Mesothelial cell of epicardium (in vitro differentiated cells): ENCODE data around the gene OBSL1. TPM values are rescaled to one million over a fixed set of nuclear protein-coding genes. Genes with fewer than 3 reads are reported as not detected.
A peak's percentile ranks its signal among the peaks of the same experiment; 100 is the strongest.

Source experiments
- DNase-seq, 2 experiments: peaks; one replicate each; pipeline ENCODE4 v3.0.0; 2021; ENCODE audit warnings: low spot score in 2 of 2; ENCODE audit not compliant: unreplicated experiment in 2 of 2
- H3K27ac Mint-ChIP-seq: 2 replicates; pipeline ENCODE4 v1.8.0; 2021; ENCODE audit warnings: mixed read lengths
- H3K27me3 Mint-ChIP-seq: 2 replicates; pipeline ENCODE4 v1.8.0; 2021; ENCODE audit warnings: low read depth, mixed read lengths
- H3K36me3 Mint-ChIP-seq: 2 replicates; pipeline ENCODE4 v1.8.0; 2021; ENCODE audit warnings: mixed read lengths
- H3K4me1 Mint-ChIP-seq: 2 replicates; pipeline ENCODE4 v1.8.0; 2021; ENCODE audit warnings: mixed read lengths
- H3K4me3 Mint-ChIP-seq: 2 replicates; pipeline ENCODE4 v1.8.0; 2021; ENCODE audit warnings: mild to moderate bottlenecking, moderate library complexity, mixed read lengths
- H3K9me3 Mint-ChIP-seq: 2 replicates; pipeline ENCODE4 v1.8.0; 2021; ENCODE audit warnings: mixed read lengths
- total RNA-seq: library from RNA; stranded (reverse); gene quantifications from 3 replicates; pipeline ENCODE4 v1.2.1, GENCODE V29; 2021
- TF ChIP-seq, protein P1 (sequence below): fragments of 200-600 bp; sonication (generic); IDR thresholded peaks from one replicate; pipeline ENCODE4 v1.5.0; 2021; ENCODE audit warnings: antibody characterized with exemption; ENCODE audit not compliant: unreplicated experiment

Gene OBSL1
- total RNA-seq, 1 donor from 2014 or later, result 319 TPM

DNA sequence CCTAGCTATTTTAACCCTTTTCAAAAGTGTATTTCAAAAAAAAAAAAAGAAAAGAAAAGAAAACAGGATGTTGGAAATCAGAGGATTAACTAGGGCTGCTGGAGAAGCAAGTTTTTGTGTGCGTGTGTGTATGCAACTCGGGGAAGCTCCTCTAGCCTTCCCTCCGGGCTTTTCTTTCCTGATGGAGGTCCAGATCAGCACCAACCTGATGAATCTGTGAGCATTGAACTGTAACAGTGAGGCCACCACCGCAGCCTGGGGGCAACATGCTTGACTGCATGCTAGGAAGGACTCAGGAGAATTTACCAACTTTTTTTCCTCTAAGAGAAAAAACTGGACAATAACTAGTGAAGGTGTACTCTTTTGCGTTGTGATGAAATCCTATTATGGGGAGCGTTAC lies 2.3 kb downstream of the OBSL1 start:
- peak overlapping the region; percentile 85 for H3K27ac Mint-ChIP-seq
- H3K4me1 Mint-ChIP-seq, result peaks cover 26% of the 10 kb centered on the region
- TF ChIP-seq, protein P1, sequence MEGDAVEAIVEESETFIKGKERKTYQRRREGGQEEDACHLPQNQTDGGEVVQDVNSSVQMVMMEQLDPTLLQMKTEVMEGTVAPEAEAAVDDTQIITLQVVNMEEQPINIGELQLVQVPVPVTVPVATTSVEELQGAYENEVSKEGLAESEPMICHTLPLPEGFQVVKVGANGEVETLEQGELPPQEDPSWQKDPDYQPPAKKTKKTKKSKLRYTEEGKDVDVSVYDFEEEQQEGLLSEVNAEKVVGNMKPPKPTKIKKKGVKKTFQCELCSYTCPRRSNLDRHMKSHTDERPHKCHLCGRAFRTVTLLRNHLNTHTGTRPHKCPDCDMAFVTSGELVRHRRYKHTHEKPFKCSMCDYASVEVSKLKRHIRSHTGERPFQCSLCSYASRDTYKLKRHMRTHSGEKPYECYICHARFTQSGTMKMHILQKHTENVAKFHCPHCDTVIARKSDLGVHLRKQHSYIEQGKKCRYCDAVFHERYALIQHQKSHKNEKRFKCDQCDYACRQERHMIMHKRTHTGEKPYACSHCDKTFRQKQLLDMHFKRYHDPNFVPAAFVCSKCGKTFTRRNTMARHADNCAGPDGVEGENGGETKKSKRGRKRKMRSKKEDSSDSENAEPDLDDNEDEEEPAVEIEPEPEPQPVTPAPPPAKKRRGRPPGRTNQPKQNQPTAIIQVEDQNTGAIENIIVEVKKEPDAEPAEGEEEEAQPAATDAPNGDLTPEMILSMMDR, result no peak

DNA sequence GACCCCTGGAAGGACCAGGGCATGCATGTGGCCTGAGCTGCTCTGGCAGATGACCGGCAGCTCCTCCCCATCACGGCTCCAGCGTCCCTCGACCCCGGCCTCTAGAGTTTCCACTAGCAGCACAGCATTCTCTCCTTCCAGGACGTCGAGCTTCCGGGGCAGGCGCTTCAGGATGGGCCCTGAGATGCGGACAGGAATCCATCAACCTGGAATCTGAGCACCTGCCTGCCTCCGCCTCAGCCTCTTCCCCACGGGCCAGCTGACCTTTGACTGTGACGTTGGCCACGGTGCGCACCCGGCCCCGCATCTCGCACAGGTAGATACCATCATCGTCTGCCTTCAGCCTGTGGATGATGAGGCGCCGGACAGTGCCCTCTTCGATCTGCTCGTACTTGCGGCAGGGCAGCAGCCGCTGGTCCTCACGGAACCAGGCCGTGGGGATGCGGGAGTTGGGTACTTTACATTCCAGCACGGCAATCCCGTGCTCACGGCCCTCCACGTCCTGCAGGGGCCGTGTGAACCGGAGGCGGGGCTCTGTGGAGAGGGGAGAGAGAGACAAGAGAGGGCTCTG lies 3.5 kb downstream of the OBSL1 start:
- Mint-ChIP-seq H3K9me3 (no peaks in the 10 kb centered on the region), H3K27ac (no peak overlapping the region), H3K36me3 (peaks cover 27% of the 10 kb centered on the region), H3K27me3 (no peaks in the 10 kb centered on the region), H3K4me1 (peaks cover 23% of the 10 kb centered on the region), H3K4me3 (no peak overlapping the region)
- TF ChIP-seq, protein P1, result no peak
- no peak for DNase-seq

More for the DNA sequence above, 2.3 kb downstream of the OBSL1 start:
- no peak for DNase-seq
- Mint-ChIP-seq H3K4me3 (peak overlapping the region; percentile 77), H3K9me3 (no peaks in the 10 kb centered on the region), H3K36me3 (peaks cover 26% of the 10 kb centered on the region), H3K27me3 (no peaks in the 10 kb centered on the region)

DNA sequence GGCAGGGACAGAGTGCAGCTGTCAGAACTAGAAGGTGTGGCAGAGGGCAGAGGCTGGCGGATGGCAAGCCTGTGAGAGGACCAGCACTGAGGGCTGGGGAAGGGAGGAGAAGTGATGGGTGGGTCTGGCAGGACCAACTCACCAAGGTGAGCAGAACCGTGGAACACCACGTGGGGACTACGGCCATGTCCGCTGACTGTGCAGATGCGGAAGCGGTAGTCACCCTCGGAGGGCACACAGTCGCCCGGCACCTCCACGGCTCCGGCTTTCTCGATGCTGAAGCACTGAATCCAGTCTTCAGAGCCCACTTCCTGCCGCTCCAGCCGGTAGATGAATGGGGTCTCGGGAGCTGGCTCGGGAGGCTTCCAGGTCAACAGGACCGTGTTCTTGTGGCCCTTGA lies 4.2 kb downstream of the OBSL1 start:
- H3K4me1 Mint-ChIP-seq, result peaks cover 22% of the 10 kb centered on the region
- H3K27me3 Mint-ChIP-seq, result no peaks in the 10 kb centered on the region
- no peak overlapping the region for H3K4me3 Mint-ChIP-seq
- TF ChIP-seq, protein P1, result no peak
- H3K36me3 Mint-ChIP-seq, result peaks cover 30% of the 10 kb centered on the region
- H3K27ac Mint-ChIP-seq, result no peak overlapping the region
- H3K9me3 Mint-ChIP-seq, result no peaks in the 10 kb centered on the region
- DNase-seq, result no peak

DNA sequence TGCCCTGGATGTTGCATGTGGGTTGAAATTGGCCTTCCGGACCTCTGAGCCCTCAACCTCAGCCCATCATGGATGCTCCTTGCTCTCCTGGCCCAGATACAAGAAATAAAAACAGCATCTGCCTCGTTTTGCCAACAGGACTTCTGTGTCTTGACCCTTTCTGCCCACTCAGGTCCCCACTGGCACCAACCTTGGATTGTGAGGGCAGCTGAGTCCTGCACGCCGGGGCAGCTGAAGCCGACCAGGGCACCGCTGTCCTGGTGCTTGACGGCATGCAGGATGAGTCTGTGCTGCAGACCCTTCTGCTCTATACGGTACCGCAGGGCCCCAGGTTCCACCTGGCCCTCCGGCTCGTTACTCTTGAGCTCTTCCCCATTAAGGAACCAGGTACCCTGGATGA lies 4.7 kb downstream of the OBSL1 start:
- TF ChIP-seq, protein P1, result no peak
- Mint-ChIP-seq H3K4me1 (peaks cover 20% of the 10 kb centered on the region), H3K9me3 (no peaks in the 10 kb centered on the region), H3K27me3 (no peaks in the 10 kb centered on the region), H3K4me3 (no peak overlapping the region), H3K27ac (no peak overlapping the region), H3K36me3 (peaks cover 30% of the 10 kb centered on the region)
- no peak for DNase-seq

DNA sequence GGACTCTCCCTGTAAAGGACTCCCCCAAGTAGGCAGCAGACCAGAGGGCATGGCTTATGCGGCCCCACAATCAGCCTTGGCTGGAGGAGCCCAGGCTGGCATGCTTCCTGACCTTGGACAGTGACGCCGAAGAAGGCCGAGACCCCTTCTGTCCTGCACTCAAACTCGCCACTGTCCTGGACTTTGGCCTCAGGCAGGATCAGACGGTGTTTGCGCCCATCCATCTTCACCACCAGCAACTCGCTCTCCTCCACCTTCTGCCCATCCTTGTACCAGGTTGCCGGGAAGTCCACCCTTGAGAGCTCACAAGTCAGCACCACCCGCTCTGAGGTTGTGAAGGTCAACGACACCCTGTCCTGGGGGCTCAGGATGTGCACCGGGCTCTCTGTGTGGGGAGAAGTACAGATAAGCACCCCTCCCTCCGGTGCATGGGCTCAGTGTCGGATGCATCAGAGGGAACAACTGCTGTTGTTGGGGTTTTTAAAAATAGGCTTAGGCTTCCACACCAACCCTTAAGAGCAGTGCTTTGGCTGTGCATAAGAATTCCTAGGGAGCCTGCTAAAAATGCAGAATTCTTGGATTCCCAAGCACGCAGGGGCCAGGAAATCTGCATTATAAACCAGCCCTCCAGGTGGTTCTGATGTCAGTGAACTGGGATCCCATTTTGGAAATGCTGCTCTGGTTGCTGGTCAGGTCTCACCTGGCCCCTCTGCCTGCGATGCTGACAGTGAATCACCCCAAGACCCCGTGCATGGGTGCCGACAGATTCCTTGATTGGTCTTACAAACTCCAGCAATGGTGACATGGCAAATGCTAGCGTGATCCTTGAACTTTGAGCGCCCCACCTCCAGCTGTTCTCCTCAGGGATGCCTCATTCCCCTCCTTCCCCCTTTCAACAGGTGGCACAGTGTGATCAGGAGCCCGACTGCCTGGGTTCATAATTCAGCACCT lies 5.9 kb downstream of the OBSL1 start:
- H3K4me3 Mint-ChIP-seq, result no peak overlapping the region
- DNase-seq, result no peak
- TF ChIP-seq, protein P1, result no peak
- H3K27me3 Mint-ChIP-seq, result no peaks in the 10 kb centered on the region
- H3K9me3 Mint-ChIP-seq, result no peaks in the 10 kb centered on the region
- H3K36me3 Mint-ChIP-seq, result peaks cover 33% of the 10 kb centered on the region
- peaks cover 29% of the 10 kb centered on the region for H3K4me1 Mint-ChIP-seq
- no peak overlapping the region for H3K27ac Mint-ChIP-seq
